ENCODE measurements around the gene CTCF.
A peak's percentile ranks its signal among the peaks of the same experiment; 100 is the strongest.

Gene CTCF

DNA sequence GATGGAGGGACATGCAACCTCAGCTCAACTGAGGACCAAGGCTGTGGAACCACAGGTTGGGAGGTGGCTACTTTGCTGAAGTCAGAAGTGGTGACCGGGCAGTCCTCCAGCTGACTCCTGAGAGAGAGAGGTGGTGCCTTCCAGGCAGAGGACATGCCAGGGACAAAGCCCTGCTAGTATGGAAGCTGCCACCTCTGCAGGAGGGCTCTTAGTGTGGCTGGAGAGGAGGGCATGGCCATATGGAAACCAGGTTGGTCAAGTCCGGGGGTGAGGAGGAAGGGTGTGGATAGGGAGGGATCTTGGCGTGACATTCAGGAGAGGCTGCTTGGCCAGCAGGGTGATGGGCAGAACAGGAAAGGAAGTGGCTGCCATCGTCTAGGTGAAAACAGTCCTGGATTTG, 110.0 kb downstream of the CTCF start:
- no peak for DNase-seq (ENCODE audit: extremely low spot score)
- TF ChIP-seq BHLHE40 (IDR thresholded peaks at IDR 0.05; ENCODE audit: borderline replicate concordance) (no peak), L3MBTL2 (conservative IDR thresholded peaks at IDR 0.05) (no peak), LEF1 (IDR thresholded peaks at IDR 0.05; ENCODE audit: borderline replicate concordance) (no peak), SUZ12 (IDR thresholded peaks at IDR 0.05) (no peak), HDGF (IDR thresholded peaks at IDR 0.05; ENCODE audit: borderline replicate concordance) (no peak), SP1 (IDR thresholded peaks at IDR 0.05) (no peak), FOXK2 (IDR thresholded peaks at IDR 0.05) (no peak), FOXA1 (IDR thresholded peaks at IDR 0.05) (no peak), CTBP1 (IDR thresholded peaks at IDR 0.05; ENCODE audit: borderline replicate concordance) (no peak), NFRKB (IDR thresholded peaks at IDR 0.05) (no peak), ARNT (IDR thresholded peaks at IDR 0.05) (no peak), ZNF384 (IDR thresholded peaks at IDR 0.05) (no peak), FOXM1 (IDR thresholded peaks at IDR 0.05; ENCODE audit: borderline replicate concordance) (no peak), TARDBP (IDR thresholded peaks at IDR 0.05) (no peak), ELF4 (IDR thresholded peaks at IDR 0.05) (no peak)
- TF ChIP-seq, protein P1, sequence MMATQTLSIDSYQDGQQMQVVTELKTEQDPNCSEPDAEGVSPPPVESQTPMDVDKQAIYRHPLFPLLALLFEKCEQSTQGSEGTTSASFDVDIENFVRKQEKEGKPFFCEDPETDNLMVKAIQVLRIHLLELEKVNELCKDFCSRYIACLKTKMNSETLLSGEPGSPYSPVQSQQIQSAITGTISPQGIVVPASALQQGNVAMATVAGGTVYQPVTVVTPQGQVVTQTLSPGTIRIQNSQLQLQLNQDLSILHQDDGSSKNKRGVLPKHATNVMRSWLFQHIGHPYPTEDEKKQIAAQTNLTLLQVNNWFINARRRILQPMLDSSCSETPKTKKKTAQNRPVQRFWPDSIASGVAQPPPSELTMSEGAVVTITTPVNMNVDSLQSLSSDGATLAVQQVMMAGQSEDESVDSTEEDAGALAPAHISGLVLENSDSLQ (IDR thresholded peaks at IDR 0.05), result no peak
- CTCF ChIA-PET, result interaction anchor here (0.6 to 1.5 kb wide), 15 partner anchors 10 to 368 kb away, joined by 3 to 6 read pairs (median 4); partner anchors contain the start of genes ACD, RANBP10 and TSNAXIP1
- POLR2A ChIA-PET, result interaction anchor here (0.9 kb wide), 2 partner anchors 12 to 47 kb away, joined by 4 read pairs; partner anchors contain the start of genes ACD and GFOD2

DNA sequence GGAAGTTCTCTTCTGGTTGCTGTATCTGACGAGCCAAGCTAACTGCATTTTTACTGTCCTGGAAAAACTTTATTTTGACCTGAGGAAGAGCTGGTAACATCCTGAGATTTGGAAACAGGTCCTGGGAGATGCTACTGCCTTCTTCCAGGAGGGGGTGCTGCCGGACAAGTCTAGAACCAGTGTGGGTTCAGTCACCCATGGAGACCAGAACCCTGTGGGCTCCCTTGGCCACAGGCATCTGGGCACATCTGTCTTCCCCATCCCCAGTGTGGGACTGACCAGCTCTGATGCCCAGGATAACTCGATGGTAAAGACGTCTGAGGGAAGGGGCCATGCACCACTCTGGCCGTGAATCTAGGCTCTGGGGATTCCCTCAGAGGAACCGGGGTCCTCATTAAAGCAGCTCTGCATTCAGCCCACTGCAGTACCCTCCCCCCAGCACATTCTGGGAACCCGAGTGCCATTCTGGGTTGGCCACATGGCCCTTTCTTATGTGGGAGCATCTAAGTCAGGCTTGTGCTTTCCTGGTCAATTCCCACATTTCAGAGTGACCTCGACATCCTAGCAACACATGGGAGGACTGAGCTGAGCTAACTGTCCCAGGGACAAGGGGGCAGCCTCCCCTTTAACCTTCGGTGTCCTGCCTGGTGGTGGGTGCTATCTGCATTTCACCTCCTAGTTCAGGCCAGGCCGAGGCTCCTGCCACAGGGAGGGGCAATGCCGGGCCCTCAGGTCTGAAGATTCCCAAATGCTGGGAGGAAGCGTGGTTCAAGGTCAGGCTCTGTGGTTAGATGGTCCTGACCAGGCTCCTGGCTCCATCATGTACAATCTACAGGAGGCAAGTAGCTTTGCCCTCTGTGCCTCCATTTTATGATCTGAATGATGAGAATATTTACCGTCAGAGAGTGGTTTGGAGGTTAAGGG, 110.7 kb downstream of the CTCF start:
- TF ChIP-seq CTBP1 (IDR thresholded peaks at IDR 0.05; ENCODE audit: borderline replicate concordance) (no peak), SP1 (IDR thresholded peaks at IDR 0.05) (no peak), ZNF384 (IDR thresholded peaks at IDR 0.05) (no peak), FOXA1 (IDR thresholded peaks at IDR 0.05) (no peak), LEF1 (IDR thresholded peaks at IDR 0.05; ENCODE audit: borderline replicate concordance) (no peak), ELF4 (IDR thresholded peaks at IDR 0.05) (no peak), L3MBTL2 (conservative IDR thresholded peaks at IDR 0.05) (no peak), HDGF (IDR thresholded peaks at IDR 0.05; ENCODE audit: borderline replicate concordance) (no peak), BHLHE40 (IDR thresholded peaks at IDR 0.05; ENCODE audit: borderline replicate concordance) (no peak), FOXK2 (IDR thresholded peaks at IDR 0.05) (no peak), TARDBP (IDR thresholded peaks at IDR 0.05) (no peak), FOXM1 (IDR thresholded peaks at IDR 0.05; ENCODE audit: borderline replicate concordance) (no peak), SUZ12 (IDR thresholded peaks at IDR 0.05) (no peak), NFRKB (IDR thresholded peaks at IDR 0.05) (no peak), ARNT (IDR thresholded peaks at IDR 0.05) (no peak)
- TF ChIP-seq, protein P1 (IDR thresholded peaks at IDR 0.05), result no peak
- DNase-seq (ENCODE audit: extremely low spot score), result peak; percentile 74
- ChIA-PET CTCF (interaction anchor here (0.6 to 1.5 kb wide), 16 partner anchors 9 to 368 kb away, joined by 3 to 7 read pairs (median 4); partner anchors contain the start of genes ACD, RANBP10 and TSNAXIP1), POLR2A (interaction anchor here (0.9 kb wide), 2 partner anchors 13 to 46 kb away, joined by 4 read pairs; partner anchors contain the start of genes ACD and GFOD2)

- POLR2A ChIA-PET, result interaction anchor here (0.8 kb wide), 1 partner anchor 172 kb away, joined by 3 read pairs; no protein-coding TSS in a partner anchor
These were observed 111.6 kb downstream of the CTCF start for GRCh38 chr16:67673712-67674580.

More at GRCh38 chr16:67673712-67674580, 111.6 kb downstream of the CTCF start:
- TF ChIP-seq SP1 (IDR thresholded peaks at IDR 0.05) (no peak), SUZ12 (IDR thresholded peaks at IDR 0.05) (no peak), LEF1 (IDR thresholded peaks at IDR 0.05; ENCODE audit: borderline replicate concordance) (no peak), NFRKB (IDR thresholded peaks at IDR 0.05) (no peak), ZNF384 (IDR thresholded peaks at IDR 0.05) (no peak), L3MBTL2 (conservative IDR thresholded peaks at IDR 0.05) (no peak), FOXK2 (IDR thresholded peaks at IDR 0.05) (no peak), CTBP1 (IDR thresholded peaks at IDR 0.05; ENCODE audit: borderline replicate concordance) (no peak), ARNT (IDR thresholded peaks at IDR 0.05) (no peak), FOXA1 (IDR thresholded peaks at IDR 0.05) (no peak), HDGF (IDR thresholded peaks at IDR 0.05; ENCODE audit: borderline replicate concordance) (no peak), TARDBP (IDR thresholded peaks at IDR 0.05) (no peak), BHLHE40 (IDR thresholded peaks at IDR 0.05; ENCODE audit: borderline replicate concordance) (no peak), ELF4 (IDR thresholded peaks at IDR 0.05) (no peak), FOXM1 (IDR thresholded peaks at IDR 0.05; ENCODE audit: borderline replicate concordance) (no peak)
- TF ChIP-seq, protein P1 (IDR thresholded peaks at IDR 0.05), result no peak
- DNase-seq (ENCODE audit: extremely low spot score), result no peak
- CTCF ChIA-PET, result interaction anchor here (0.5 to 1.5 kb wide), 5 partner anchors 10 to 256 kb away, joined by 3 to 7 read pairs (median 6); no protein-coding TSS in a partner anchor
